IMR-90 (cell line): ENCODE data around the gene SEC24B. TPM values are rescaled to one million over a fixed set of nuclear protein-coding genes. Genes with fewer than 3 reads are reported as not detected.

Experiments
- ATAC-seq: fragments of 200-7000 bp; cut with Tn5 transposase; 2 replicates; pipeline ENCODE4 v1.9.1; 2020; ENCODE audit warnings: low read depth, mild to moderate bottlenecking, moderate library complexity
- BruUV-seq: library from RNA; stranded (reverse); fragments of 400-500 nt; replicated peaks from 2 replicates; lab custom pipeline; 2021; lab: Mats Ljungman, UMichigan
- CTCF ChIA-PET: fragments of 300-600 bp; formaldehyde crosslinking; extraction: SDS; loops from one replicate; lab custom pipeline; 2021; ENCODE audit warnings: antibody characterized with exemption; lab: Yijun Ruan, JAX
- POLR2A ChIA-PET: fragments of 300-600 bp; sonication (Branson Sonifier 250); formaldehyde crosslinking; loops from one replicate; lab custom pipeline; 2022; ENCODE audit warnings: antibody characterized with exemption; ENCODE audit not compliant: unreplicated experiment; lab: Charles Lee
- DNase-seq: peaks from one replicate; pipeline ENCODE4 v3.0.0; 2013
- H2AFZ ChIP-seq: replicated peaks from 2 replicates; pipeline ENCODE3; 2013; ENCODE audit warnings: low read length, mild to moderate bottlenecking; ENCODE audit not compliant: poor library complexity
- H2AK5ac ChIP-seq: 2 replicates; pipeline ENCODE4 v1.6.1; 2013; ENCODE audit warnings: low read depth, low read length, inconsistent platforms
- H2AK9ac ChIP-seq: replicated peaks from 2 replicates; pipeline ENCODE3; 2013; ENCODE audit warnings: mild to moderate bottlenecking, low read depth, low read length, moderate library complexity; ENCODE audit not compliant: poor library complexity
- H2BK120ac ChIP-seq: 2 replicates; pipeline ENCODE4 v1.6.1; 2013; ENCODE audit warnings: low read depth, low read length, inconsistent platforms
- H2BK15ac ChIP-seq: 3 replicates; pipeline ENCODE4 v1.6.1; 2013; ENCODE audit warnings: low read depth, low read length, inconsistent platforms
- H2BK20ac ChIP-seq: 2 replicates; pipeline ENCODE4 v1.6.1; 2013; ENCODE audit warnings: low read depth, mild to moderate bottlenecking, inconsistent platforms, low read length, moderate library complexity
- H2BK5ac ChIP-seq: 2 replicates; pipeline ENCODE4 v1.6.1; 2013; ENCODE audit warnings: mild to moderate bottlenecking, low read depth, low read length, inconsistent platforms; ENCODE audit not compliant: poor library complexity, severe bottlenecking
- H3K14ac ChIP-seq: replicated peaks from 2 replicates; pipeline ENCODE4 v1.6.1; 2013; ENCODE audit warnings: low read depth, low read length, inconsistent platforms
- H3K18ac ChIP-seq: 2 replicates; pipeline ENCODE4 v1.6.1; 2013; ENCODE audit warnings: low read depth, low read length, control low read depth
- H3K23ac ChIP-seq: 2 replicates; pipeline ENCODE4 v1.6.1; 2013; ENCODE audit warnings: low read depth, low read length, inconsistent platforms
- H3K27ac ChIP-seq: 2 replicates; pipeline ENCODE4 v1.5.1; 2013; ENCODE audit warnings: mild to moderate bottlenecking, control low read depth, low read length; ENCODE audit not compliant: insufficient read depth
- H3K27me3 ChIP-seq: 2 replicates; pipeline ENCODE4 v1.6.1; 2013; ENCODE audit warnings: low read length; ENCODE audit not compliant: control insufficient read depth, insufficient read depth
- H3K36me3 ChIP-seq: 2 replicates; pipeline ENCODE4 v1.6.1; 2013; ENCODE audit warnings: low read length, mixed read lengths; ENCODE audit not compliant: control insufficient read depth, insufficient read depth
- H3K4ac ChIP-seq: 2 replicates; pipeline ENCODE4 v1.6.1; 2013; ENCODE audit warnings: low read depth, low read length, inconsistent platforms
- H3K4me1 ChIP-seq: 2 replicates; pipeline ENCODE4 v1.6.1; 2013; ENCODE audit warnings: low read length, mixed read lengths; ENCODE audit not compliant: control insufficient read depth, insufficient read depth
- H3K4me2 ChIP-seq: 2 replicates; pipeline ENCODE4 v1.6.1; 2013; ENCODE audit warnings: low read depth, mild to moderate bottlenecking, control low read depth, low read length, moderate library complexity
- H3K4me3 ChIP-seq: 2 replicates; pipeline ENCODE4 v1.5.1; 2013; ENCODE audit warnings: low read depth, mild to moderate bottlenecking, control low read depth, low read length, moderate library complexity; ENCODE audit not compliant: insufficient read depth
- H3K56ac ChIP-seq: 2 replicates; pipeline ENCODE4 v1.6.1; 2013; ENCODE audit warnings: low read length, inconsistent platforms; ENCODE audit not compliant: insufficient read depth; ENCODE audit errors: extremely low read depth
- H3K79me1 ChIP-seq, 2 experiments: 2 replicates each; pipeline ENCODE4 v1.6.1; 2013; ENCODE audit warnings: low read length in 2 of 2, inconsistent platforms in 1 of 2, low read depth in 1 of 2
- H3K9ac ChIP-seq: 2 replicates; pipeline ENCODE4 v1.6.1; 2013; ENCODE audit warnings: low read depth, low read length, control low read depth
- H3K9me1 ChIP-seq: 2 replicates; pipeline ENCODE4 v1.6.1; 2013; ENCODE audit warnings: low read length, inconsistent platforms; ENCODE audit not compliant: insufficient read depth
- H3K9me3 ChIP-seq: 2 replicates; pipeline ENCODE4 v1.6.1; 2013; ENCODE audit warnings: low read length; ENCODE audit not compliant: control insufficient read depth, insufficient read depth
- H4K20me1 ChIP-seq: 2 replicates; pipeline ENCODE4 v1.6.1; 2013; ENCODE audit warnings: low read length, inconsistent platforms; ENCODE audit not compliant: insufficient read depth
- H4K5ac ChIP-seq: 2 replicates; pipeline ENCODE4 v1.6.1; 2013; ENCODE audit warnings: mild to moderate bottlenecking, low read depth, low read length, control low read depth
- H4K8ac ChIP-seq, 2 experiments: 2 replicates each; pipeline ENCODE4 v1.6.1; 2013; ENCODE audit warnings: low read depth in 2 of 2, low read length in 2 of 2, control low read depth in 1 of 2, inconsistent platforms in 1 of 2
- H4K91ac ChIP-seq: 2 replicates; pipeline ENCODE4 v1.6.1; 2013; ENCODE audit warnings: low read depth, low read length, inconsistent platforms; ENCODE audit not compliant: insufficient read depth
- CHD1 ChIP-seq: IDR thresholded peaks from 2 replicates; pipeline ENCODE4 v1.6.1; 2012; ENCODE audit warnings: low read depth, low read length, improper control_type of control experiment
- WGBS, 2 experiments: methylation state at CpG; one replicate each; pipeline versions ENCODE4 v1.1.5 to v1.1.7; 2013; ENCODE audit warnings: missing lambda C conversion rate in 2 of 2; ENCODE audit not compliant: insufficient read length in 1 of 2; ENCODE audit errors: extremely low coverage in 2 of 2; 5-methylcytosine and 5-hydroxymethylcytosine counted together
- dilution Hi-C: fragments of 300-500 bp; cut with HindIII; formaldehyde crosslinking; loops from one replicate; pipeline ENCODE4 v1.14.3; 2018; ENCODE audit warnings: low sequenced_read_pairs; ENCODE audit not compliant: unreplicated experiment
- in situ Hi-C: fragments of 300-500 bp; cut with MboI; formaldehyde crosslinking; loops from 3 replicates; pipeline ENCODE4 v1.14.3; 2019; ENCODE audit warnings: low sequenced_read_pairs, inconsistent platforms, mixed read lengths
- intact Hi-C: fragments of 100-400 bp; cut with micrococcal nuclease; formaldehyde crosslinking; loops from 2 replicates; pipeline ENCODE4 v1.10.0; 2022
- polyA plus RNA-seq, 3 experiments: library from polyadenylated mRNA; depleted of rRNA; stranded (reverse); fragments of >200 nt; gene quantifications; 2 replicates each; pipeline ENCODE4 v1.2.3, GENCODE V29; 2012; ENCODE audit warnings: low replicate concordance in 1 of 3
- total RNA-seq: library from RNA; depleted of rRNA; stranded (reverse); fragments of >200 nt; gene quantifications from 2 replicates; pipeline ENCODE4 v1.2.3, GENCODE V29; 2012

Gene SEC24B
- total and polyA plus RNA-seq, 2 of the 4 experiments (the other 2 are of a cell fraction), result 19.0 to 27.4 TPM

DNA sequence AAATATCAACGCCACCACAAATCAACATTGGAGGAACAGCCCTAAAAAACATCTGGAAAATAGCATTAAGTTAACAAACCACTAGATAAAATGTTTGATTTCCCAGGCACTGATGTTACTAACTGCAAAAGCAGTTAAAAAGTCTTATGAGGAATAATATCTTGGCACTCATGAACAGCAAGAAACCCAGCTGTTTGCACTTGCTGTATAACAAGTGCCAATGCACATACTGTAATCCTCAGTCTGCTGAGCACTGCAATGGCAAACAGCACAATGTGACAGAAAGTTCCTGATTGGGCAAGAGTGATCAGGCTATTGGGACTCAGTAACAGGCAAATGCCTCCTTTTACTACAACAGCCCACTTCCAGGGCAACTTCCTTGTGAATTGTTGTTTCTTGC lies 20.8 kb upstream of the SEC24B start:
- Histone ChIP-seq H4K5ac (no peak overlapping the region), H2AK9ac (no peak overlapping the region), H3K14ac (no peak overlapping the region), H3K9me3 (no peaks in the 10 kb centered on the region), H3K9me1 (no peaks in the 10 kb centered on the region; the same call in 1 of the 2 replicates), H3K27ac (no peak overlapping the region), H4K91ac (no peak overlapping the region), H2BK20ac (no peak overlapping the region), H3K23ac (no peak overlapping the region), H2BK120ac (no peak overlapping the region), H4K20me1 (no peaks in the 10 kb centered on the region), H3K79me1 (no peaks in the 10 kb centered on the region), H3K4me2 (no peak overlapping the region), H3K4me1 (no peaks in the 10 kb centered on the region), H3K18ac (no peak overlapping the region), H3K27me3 (no peaks in the 10 kb centered on the region), H3K4me3 (no peak overlapping the region), H3K9ac (no peak overlapping the region), H2AFZ (no peak overlapping the region), H2BK15ac (no peak overlapping the region), H2AK5ac (no peak overlapping the region), H4K8ac (no peak overlapping the region), H3K36me3 (no peaks in the 10 kb centered on the region), H2BK5ac (no peak overlapping the region), H3K56ac (no peak overlapping the region), H3K4ac (no peak overlapping the region)
- dilution Hi-C loops (no loop called here), in situ Hi-C loops (loop anchor here (25.0 kb wide), 1 partner anchor 1100 kb away; no protein-coding TSS in a partner anchor), intact Hi-C loops (no loop called here)
- CTCF ChIA-PET, result no interaction called here
- no TSS peak for BruUV-seq
- TF ChIP-seq CHD1, result no peak
- ATAC-seq, result no peak
- DNase-seq, result no peak
- no CpG with 5 or more reads among the region's 1 CpG for WGBS, 2 experiments
- POLR2A ChIA-PET, result interaction anchor here (0.6 kb wide), 1 partner anchor 18 kb away, joined by 3 read pairs; no protein-coding TSS in a partner anchor
